Astrocyte (in vitro differentiated cells and primary cell): ENCODE data around the gene SRP72. TPM values are rescaled to one million over a fixed set of nuclear protein-coding genes. Genes with fewer than 3 reads are reported as not detected.

Source experiments
- DNase-seq: peaks from one replicate; pipeline ENCODE4 v3.0.0-alpha.2; 2010; ENCODE audit warnings: low read depth
- FAIRE-seq: peaks from 2 replicates; lab custom pipeline; 2011; peaks lifted over from hg19 to GRCh38; lab: Jason Lieb, UNC
- H2AFZ ChIP-seq: 2 replicates; pipeline ENCODE4 v1.6.0; 2012; ENCODE audit warnings: low read depth, low read length, inconsistent platforms
- H3K27ac ChIP-seq: 2 replicates; pipeline ENCODE4 v1.5.1; 2011; ENCODE audit warnings: low read depth, low read length, inconsistent platforms
- H3K27me3 ChIP-seq: 2 replicates; pipeline ENCODE4 v1.6.0; 2011; ENCODE audit warnings: low read length, inconsistent platforms; ENCODE audit not compliant: insufficient read depth
- H3K36me3 ChIP-seq: 2 replicates; pipeline ENCODE4 v1.5.1; 2011; ENCODE audit warnings: low read length, inconsistent platforms; ENCODE audit not compliant: insufficient read depth
- H3K4me1 ChIP-seq: 2 replicates; pipeline ENCODE4 v1.5.1; 2011; ENCODE audit warnings: low read length, inconsistent platforms; ENCODE audit not compliant: insufficient read depth
- H3K4me2 ChIP-seq: 2 replicates; pipeline ENCODE4 v1.6.0; 2012; ENCODE audit warnings: low read length, inconsistent platforms
- H3K4me3 ChIP-seq: 2 replicates; pipeline ENCODE4 v1.5.1; 2011; ENCODE audit warnings: low read depth, mild to moderate bottlenecking, low read length, inconsistent platforms; ENCODE audit not compliant: insufficient read depth
- H3K79me2 ChIP-seq: 2 replicates; pipeline ENCODE4 v1.6.0; 2012; ENCODE audit warnings: mild to moderate bottlenecking, low read length, inconsistent platforms; ENCODE audit not compliant: insufficient read depth
- H3K9ac ChIP-seq: 2 replicates; pipeline ENCODE4 v1.6.0; 2012; ENCODE audit warnings: mild to moderate bottlenecking, low read length, inconsistent platforms
- H3K9me3 ChIP-seq: 2 replicates; pipeline ENCODE4 v1.5.1; 2012; ENCODE audit warnings: low read depth, mild to moderate bottlenecking, low read length, inconsistent platforms; ENCODE audit not compliant: insufficient read depth
- H4K20me1 ChIP-seq: 2 replicates; pipeline ENCODE4 v1.6.0; 2012; ENCODE audit warnings: low read length, inconsistent platforms; ENCODE audit not compliant: insufficient read depth
- H3K27ac Mint-ChIP-seq: one replicate; pipeline ENCODE4 v1.8.0; 2021; ENCODE audit warnings: mild to moderate bottlenecking, mixed read lengths; ENCODE audit not compliant: unreplicated experiment
- H3K27me3 Mint-ChIP-seq: one replicate; pipeline ENCODE4 v1.8.0; 2021; ENCODE audit warnings: low read depth, mixed read lengths; ENCODE audit not compliant: unreplicated experiment
- H3K36me3 Mint-ChIP-seq: one replicate; pipeline ENCODE4 v1.8.0; 2021; ENCODE audit warnings: low read depth, mixed read lengths; ENCODE audit not compliant: unreplicated experiment
- H3K4me1 Mint-ChIP-seq: one replicate; pipeline ENCODE4 v1.8.0; 2021; ENCODE audit warnings: low read depth, mixed read lengths; ENCODE audit not compliant: unreplicated experiment
- H3K4me3 Mint-ChIP-seq: one replicate; pipeline ENCODE4 v1.8.0; 2021; ENCODE audit warnings: mild to moderate bottlenecking, moderate library complexity, mixed read lengths; ENCODE audit not compliant: unreplicated experiment
- H3K9me3 Mint-ChIP-seq: one replicate; pipeline ENCODE4 v1.8.0; 2021; ENCODE audit warnings: mild to moderate bottlenecking, mixed read lengths; ENCODE audit not compliant: unreplicated experiment
- EZH2 ChIP-seq: IDR thresholded peaks from 2 replicates; pipeline ENCODE4 v1.6.1; 2012; ENCODE audit warnings: mild to moderate bottlenecking, low read length, inconsistent platforms; ENCODE audit not compliant: insufficient read depth
- total RNA-seq: library from RNA; stranded (reverse); gene quantifications from 2 replicates; pipeline ENCODE4 v1.2.1, GENCODE V29; 2021
- TF ChIP-seq, protein P1 (sequence below): IDR thresholded peaks from 2 replicates; pipeline ENCODE4 v1.5.1; 2011; ENCODE audit warnings: low read depth, mild to moderate bottlenecking, inconsistent platforms, low read length, moderate library complexity; ENCODE audit not compliant: insufficient read depth

SRP72 gene
- total RNA-seq, 1 donor from 2014 or later: 145 TPM

- DNase-seq: no peak
- Histone ChIP-seq H3K9me3 (no peaks in the 10 kb centered on the region), H3K36me3 (peaks cover 25% of the 10 kb centered on the region), H3K79me2 (peaks cover 30% of the 10 kb centered on the region), H3K4me2 (no peak overlapping the region), H4K20me1 (no peaks in the 10 kb centered on the region), H3K9ac (no peak overlapping the region), H3K27ac (no peak overlapping the region), H3K27me3 (no peaks in the 10 kb centered on the region), H3K4me3 (no peak overlapping the region), H2AFZ (no peak overlapping the region), H3K4me1 (no peaks in the 10 kb centered on the region)
- FAIRE-seq: no peak
- peaks cover 14% of the 10 kb centered on the region for H3K36me3 Mint-ChIP-seq
- no peak for TF ChIP-seq EZH2
- TF ChIP-seq, protein P1, sequence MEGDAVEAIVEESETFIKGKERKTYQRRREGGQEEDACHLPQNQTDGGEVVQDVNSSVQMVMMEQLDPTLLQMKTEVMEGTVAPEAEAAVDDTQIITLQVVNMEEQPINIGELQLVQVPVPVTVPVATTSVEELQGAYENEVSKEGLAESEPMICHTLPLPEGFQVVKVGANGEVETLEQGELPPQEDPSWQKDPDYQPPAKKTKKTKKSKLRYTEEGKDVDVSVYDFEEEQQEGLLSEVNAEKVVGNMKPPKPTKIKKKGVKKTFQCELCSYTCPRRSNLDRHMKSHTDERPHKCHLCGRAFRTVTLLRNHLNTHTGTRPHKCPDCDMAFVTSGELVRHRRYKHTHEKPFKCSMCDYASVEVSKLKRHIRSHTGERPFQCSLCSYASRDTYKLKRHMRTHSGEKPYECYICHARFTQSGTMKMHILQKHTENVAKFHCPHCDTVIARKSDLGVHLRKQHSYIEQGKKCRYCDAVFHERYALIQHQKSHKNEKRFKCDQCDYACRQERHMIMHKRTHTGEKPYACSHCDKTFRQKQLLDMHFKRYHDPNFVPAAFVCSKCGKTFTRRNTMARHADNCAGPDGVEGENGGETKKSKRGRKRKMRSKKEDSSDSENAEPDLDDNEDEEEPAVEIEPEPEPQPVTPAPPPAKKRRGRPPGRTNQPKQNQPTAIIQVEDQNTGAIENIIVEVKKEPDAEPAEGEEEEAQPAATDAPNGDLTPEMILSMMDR: no peak
- H3K27me3 Mint-ChIP-seq: no peaks in the 10 kb centered on the region
- H3K4me1 Mint-ChIP-seq: peaks cover 13% of the 10 kb centered on the region
- H3K9me3 Mint-ChIP-seq: no peaks in the 10 kb centered on the region
- peak overlapping the region; percentile 94 for H3K27ac Mint-ChIP-seq
- no peak overlapping the region for H3K4me3 Mint-ChIP-seq
These were observed 7.3 kb upstream of the SRP72 start for GRCh38 chr4:56460085-56460484.

- Histone ChIP-seq H2AFZ (no peak overlapping the region), H3K36me3 (peaks cover 17% of the 10 kb centered on the region), H3K27ac (no peak overlapping the region), H3K27me3 (no peaks in the 10 kb centered on the region), H4K20me1 (peaks cover 4% of the 10 kb centered on the region), H3K4me3 (no peak overlapping the region), H3K9me3 (no peaks in the 10 kb centered on the region), H3K9ac (no peak overlapping the region), H3K4me2 (no peak overlapping the region), H3K79me2 (peaks cover 38% of the 10 kb centered on the region), H3K4me1 (peaks cover 11% of the 10 kb centered on the region)
- FAIRE-seq (no peak), DNase-seq (no peak)
- H3K36me3 Mint-ChIP-seq: peaks cover 10% of the 10 kb centered on the region
- no peak overlapping the region for H3K4me3 Mint-ChIP-seq
- no peak overlapping the region for H3K27ac Mint-ChIP-seq
- TF ChIP-seq EZH2: no peak
- TF ChIP-seq, protein P1: no peak
- peaks cover 18% of the 10 kb centered on the region for H3K4me1 Mint-ChIP-seq
- H3K27me3 Mint-ChIP-seq: no peaks in the 10 kb centered on the region
- no peaks in the 10 kb centered on the region for H3K9me3 Mint-ChIP-seq
These were observed 5.3 kb upstream of the SRP72 start for GRCh38 chr4:56462157-56462556.

- no peak overlapping the region for H3K4me3 ChIP-seq
- peaks cover 52% of the 10 kb centered on the region for H3K79me2 ChIP-seq
- H3K27ac ChIP-seq: no peak overlapping the region
- no peak overlapping the region for H3K4me3 Mint-ChIP-seq
- H3K27ac Mint-ChIP-seq: peak overlapping the region; percentile 37
- H4K20me1 ChIP-seq: peaks cover 13% of the 10 kb centered on the region
- peaks cover 10% of the 10 kb centered on the region for H3K36me3 Mint-ChIP-seq
- peaks cover 18% of the 10 kb centered on the region for H3K4me1 Mint-ChIP-seq
- H3K4me2 ChIP-seq: no peak overlapping the region
- no peak overlapping the region for H2AFZ ChIP-seq
- TF ChIP-seq, protein P1: no peak
- no peak for TF ChIP-seq EZH2
- H3K9me3 Mint-ChIP-seq: no peaks in the 10 kb centered on the region
- H3K36me3 ChIP-seq: peaks cover 16% of the 10 kb centered on the region
- peaks cover 11% of the 10 kb centered on the region for H3K4me1 ChIP-seq
- FAIRE-seq: no peak
- no peak overlapping the region for H3K9ac ChIP-seq
- H3K27me3 ChIP-seq: no peaks in the 10 kb centered on the region
- H3K27me3 Mint-ChIP-seq: no peaks in the 10 kb centered on the region
- H3K9me3 ChIP-seq: no peaks in the 10 kb centered on the region
- no peak for DNase-seq
These were observed 3.7 kb upstream of the SRP72 start for GRCh38 chr4:56463711-56464110.
